Muscle of arm (tissue), 12 donors: ENCODE data around the gene IQGAP2. TPM values are rescaled to one million over a fixed set of nuclear protein-coding genes. Genes with fewer than 3 reads are reported as not detected.
"Not testable (repeated sequence)": the region's sequence is repeated elsewhere in the genome, so short reads cannot be mapped to it uniquely, and the experiment has no call there.

ENCODE experiments used
- DNase-seq: peaks from one replicate; pipeline ENCODE4 v3.0.0-alpha.2; 2013
- polyA plus RNA-seq, 12 donors: library from polyadenylated mRNA; unstranded; fragments of 120-200 nt; gene quantifications; one replicate each; pipeline ENCODE4 v1.2.1, GENCODE V29; 2013; ENCODE audit not compliant: insufficient read length in 12 of 12

IQGAP2 gene
- polyA plus RNA-seq, 12 donors = 7.7 to 38.7 (median 13.0) TPM; not detected in 1

GRCh38 chr5:76576450-76576849, 173.4 kb downstream of the IQGAP2 start:
- DNase-seq = peak; percentile 67

GRCh38 chr5:76576996-76577395, 173.9 kb downstream of the IQGAP2 start:
- DNase-seq = no peak

GRCh38 chr5:76579166-76579937, 176.3 kb downstream of the IQGAP2 start:
- DNase-seq = no peak

- no peak for DNase-seq
Observed at GRCh38 chr5:76580981-76581380, 177.9 kb downstream of the IQGAP2 start.

GRCh38 chr5:76582230-76583162, 179.4 kb downstream of the IQGAP2 start:
- DNase-seq = no peak

GRCh38 chr5:76583163-76584047, 180.3 kb downstream of the IQGAP2 start:
- DNase-seq = no peak

GRCh38 chr5:76585783-76586217, 182.7 kb downstream of the IQGAP2 start:
- DNase-seq = no peak

GRCh38 chr5:76586531-76586930, 183.4 kb downstream of the IQGAP2 start:
- no peak for DNase-seq

GRCh38 chr5:76590027-76590426, 186.9 kb downstream of the IQGAP2 start:
- DNase-seq = no peak

- DNase-seq = no peak
Observed at GRCh38 chr5:76591366-76591765, 188.3 kb downstream of the IQGAP2 start.

GRCh38 chr5:76592692-76593091, 189.6 kb downstream of the IQGAP2 start:
- DNase-seq = no peak

GRCh38 chr5:76594107-76594506, 191.0 kb downstream of the IQGAP2 start:
- no peak for DNase-seq

- no peak for DNase-seq
Observed at GRCh38 chr5:76595755-76596481, 192.8 kb downstream of the IQGAP2 start.

- DNase-seq = no peak
Observed at GRCh38 chr5:76598531-76598930, 195.4 kb downstream of the IQGAP2 start.

- no peak for DNase-seq
Observed at GRCh38 chr5:76600716-76601115, 197.6 kb downstream of the IQGAP2 start.

GRCh38 chr5:76601470-76601869, 198.4 kb downstream of the IQGAP2 start:
- DNase-seq = peak; percentile 60

- no peak for DNase-seq
Observed at GRCh38 chr5:76602094-76602726, 199.1 kb downstream of the IQGAP2 start.

- not testable (repeated sequence) for DNase-seq
Observed at GRCh38 chr5:76603991-76604390, 200.9 kb downstream of the IQGAP2 start.

GRCh38 chr5:76604838-76605237, 201.8 kb downstream of the IQGAP2 start:
- DNase-seq = no peak

- no peak for DNase-seq
Observed at GRCh38 chr5:76606701-76607100, 203.6 kb downstream of the IQGAP2 start.
